Suprapubic skin (tissue), 3 donors: ENCODE results near the gene NR4A2.

Source experiments
- CTCF ChIP-seq, 2 donors: fragments of 200-600 bp in 1 of 2; fragments of 450-650 bp in 1 of 2; sonication (generic) in 1 of 2; IDR thresholded peaks; one replicate each; pipeline ENCODE4 v1.5.1; 2016 to 2019; ENCODE audit warnings: antibody characterized with exemption in 2 of 2, mild to moderate bottlenecking in 1 of 2, moderate library complexity in 1 of 2
- EP300 ChIP-seq: sonication (generic); formaldehyde crosslinking; IDR thresholded peaks from one replicate; pipeline ENCODE4 v1.6.1; 2017; ENCODE audit warnings: antibody characterized with exemption

- TF ChIP-seq EP300 (no peak), CTCF (IDR thresholded peaks at IDR 0.05) (no peak)
These were observed 1.5 kb upstream of the NR4A2 start for GRCh38 chr2:156333951-156334495.
